ENCODE results near the gene DLGAP3. TPM values are rescaled to one million over a fixed set of nuclear protein-coding genes. Genes with fewer than 3 reads are reported as not detected.

The DLGAP3 gene
- total RNA-seq, 4 donors from 2014 or later, result 0.55 TPM; not detected in 3

GRCh38 chr1:34851431-34852105, 77.9 kb downstream of the DLGAP3 start:
- DNase-seq (ENCODE audit: low spot score in 2 of 2), result no peak
- no peak overlapping the region for H3K27ac ChIP-seq

GRCh38 chr1:34850382-34850781, 79.1 kb downstream of the DLGAP3 start:
- Histone ChIP-seq H3K9me3 (no peaks in the 10 kb centered on the region), H3K27ac (no peak overlapping the region), H3K4me3 (no peak overlapping the region), H3K27me3 (no peaks in the 10 kb centered on the region), H3K36me3 (peaks cover 21% of the 10 kb centered on the region), H3K4me1 (peaks cover 37% of the 10 kb centered on the region)
- no peak for TF ChIP-seq POLR2A (IDR thresholded peaks at IDR 0.05)
- TF ChIP-seq POLR2AphosphoS5 (IDR thresholded peaks at IDR 0.05), result no peak
- TF ChIP-seq, protein P1, sequence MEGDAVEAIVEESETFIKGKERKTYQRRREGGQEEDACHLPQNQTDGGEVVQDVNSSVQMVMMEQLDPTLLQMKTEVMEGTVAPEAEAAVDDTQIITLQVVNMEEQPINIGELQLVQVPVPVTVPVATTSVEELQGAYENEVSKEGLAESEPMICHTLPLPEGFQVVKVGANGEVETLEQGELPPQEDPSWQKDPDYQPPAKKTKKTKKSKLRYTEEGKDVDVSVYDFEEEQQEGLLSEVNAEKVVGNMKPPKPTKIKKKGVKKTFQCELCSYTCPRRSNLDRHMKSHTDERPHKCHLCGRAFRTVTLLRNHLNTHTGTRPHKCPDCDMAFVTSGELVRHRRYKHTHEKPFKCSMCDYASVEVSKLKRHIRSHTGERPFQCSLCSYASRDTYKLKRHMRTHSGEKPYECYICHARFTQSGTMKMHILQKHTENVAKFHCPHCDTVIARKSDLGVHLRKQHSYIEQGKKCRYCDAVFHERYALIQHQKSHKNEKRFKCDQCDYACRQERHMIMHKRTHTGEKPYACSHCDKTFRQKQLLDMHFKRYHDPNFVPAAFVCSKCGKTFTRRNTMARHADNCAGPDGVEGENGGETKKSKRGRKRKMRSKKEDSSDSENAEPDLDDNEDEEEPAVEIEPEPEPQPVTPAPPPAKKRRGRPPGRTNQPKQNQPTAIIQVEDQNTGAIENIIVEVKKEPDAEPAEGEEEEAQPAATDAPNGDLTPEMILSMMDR (IDR thresholded peaks at IDR 0.05), result no peak
- TF ChIP-seq EP300 (IDR thresholded peaks at IDR 0.05), result no peak
- DNase-seq (ENCODE audit: low spot score in 2 of 2), result no peak
- 61% methylated on average over 6 of the region's 6 CpGs for WGBS

More at GRCh38 chr1:34851431-34852105, 77.9 kb downstream of the DLGAP3 start:
- 73% methylated on average over 13 of the region's 13 CpGs for WGBS
- peaks cover 48% of the 10 kb centered on the region for H3K4me1 ChIP-seq
- H3K9me3 ChIP-seq, result no peaks in the 10 kb centered on the region
- H3K27me3 ChIP-seq, result no peaks in the 10 kb centered on the region
- H3K36me3 ChIP-seq, result peaks cover 27% of the 10 kb centered on the region
- H3K4me3 ChIP-seq, result no peak overlapping the region
- TF ChIP-seq, protein P1 (IDR thresholded peaks at IDR 0.05), result no peak
- TF ChIP-seq POLR2AphosphoS5 (IDR thresholded peaks at IDR 0.05) (no peak), POLR2A (IDR thresholded peaks at IDR 0.05) (no peak), EP300 (IDR thresholded peaks at IDR 0.05) (no peak)

- peaks cover 26% of the 10 kb centered on the region for H3K4me1 ChIP-seq
- DNase-seq (ENCODE audit: low spot score in 2 of 2), result no peak
- H3K27me3 ChIP-seq, result no peaks in the 10 kb centered on the region
- no peak overlapping the region for H3K4me3 ChIP-seq
- TF ChIP-seq, protein P1 (IDR thresholded peaks at IDR 0.05), result no peak
- TF ChIP-seq POLR2A (IDR thresholded peaks at IDR 0.05) (no peak), POLR2AphosphoS5 (IDR thresholded peaks at IDR 0.05) (no peak), EP300 (IDR thresholded peaks at IDR 0.05) (no peak)
- 92% methylated on average over 7 of the region's 7 CpGs for WGBS
- H3K27ac ChIP-seq, result no peak overlapping the region
- H3K36me3 ChIP-seq, result peaks cover 3% of the 10 kb centered on the region
- H3K9me3 ChIP-seq, result no peaks in the 10 kb centered on the region
Observed at GRCh38 chr1:34847094-34847493, 82.4 kb downstream of the DLGAP3 start.

- H3K4me1 ChIP-seq, result peaks cover 18% of the 10 kb centered on the region
- WGBS, result 90% methylated on average over 1 of the region's 2 CpGs
- H3K27ac ChIP-seq, result no peak overlapping the region
Observed at GRCh38 chr1:34846265-34846664, 83.2 kb downstream of the DLGAP3 start.

More at GRCh38 chr1:34846265-34846664, 83.2 kb downstream of the DLGAP3 start:
- TF ChIP-seq POLR2A (IDR thresholded peaks at IDR 0.05), result no peak
- TF ChIP-seq POLR2AphosphoS5 (IDR thresholded peaks at IDR 0.05), result no peak
- TF ChIP-seq, protein P1 (IDR thresholded peaks at IDR 0.05), result no peak
- TF ChIP-seq EP300 (IDR thresholded peaks at IDR 0.05), result no peak
- peaks cover 3% of the 10 kb centered on the region for H3K36me3 ChIP-seq
- no peaks in the 10 kb centered on the region for H3K27me3 ChIP-seq
- no peaks in the 10 kb centered on the region for H3K9me3 ChIP-seq
- H3K4me3 ChIP-seq, result no peak overlapping the region
- no peak for DNase-seq (ENCODE audit: low spot score in 2 of 2)

Data from suprapubic skin (tissue), 4 donors.